Measurements from ENCODE around the gene ARIH1. TPM values are rescaled to one million over a fixed set of nuclear protein-coding genes. Genes with fewer than 3 reads are reported as not detected.

ARIH1 gene
- total and polyA plus RNA-seq, 2 donors (not counting 3 experiments of a cell fraction or from before 2014, with no cell fraction given): 25.1 to 144 TPM

- peaks cover 13% of the 10 kb centered on the region for H4K20me1 ChIP-seq (replicated peaks; ENCODE audit: control insufficient read depth, extremely low read depth, insufficient read depth, low read length)
- TF ChIP-seq GATA2 (IDR thresholded peaks at IDR 0.05; ENCODE audit: insufficient read depth, insufficient read length, low read depth, low read length) (no peak), POLR2A (IDR thresholded peaks at IDR 0.05; ENCODE audit: low read depth, low read length) (no peak), EZH2 (IDR thresholded peaks at IDR 0.05; ENCODE audit: borderline replicate concordance, low read depth, low read length, severe bottlenecking) (no peak), CTCF (IDR thresholded peaks at IDR 0.05; ENCODE audit: extremely low read depth in 1 of 2, insufficient read depth in 1 of 2, low read depth in 1 of 2, low read length in 2 of 2) (no peak), FOS (IDR thresholded peaks at IDR 0.05; ENCODE audit: borderline replicate concordance, insufficient read depth, low read length) (no peak), POLR2AphosphoS5 (IDR thresholded peaks at IDR 0.05; ENCODE audit: insufficient read depth, low read depth, low read length) (no peak), MYC (IDR thresholded peaks at IDR 0.05; ENCODE audit: low read depth, low read length) (no peak), MAX (IDR thresholded peaks at IDR 0.05; ENCODE audit: insufficient read depth, insufficient read length) (no peak), JUN (IDR thresholded peaks at IDR 0.05; ENCODE audit: borderline replicate concordance, insufficient read depth, insufficient read length, low read depth) (no peak)
- no TSS peak for BruUV-seq (replicated peaks)
These were observed 29.0 kb downstream of the ARIH1 start for GRCh38 chr15:72503147-72503546.

More at GRCh38 chr15:72503147-72503546, 29.0 kb downstream of the ARIH1 start:
- Histone ChIP-seq H3K9me3 (replicated peaks; ENCODE audit: control insufficient read depth, insufficient read depth, low read length) (no peaks in the 10 kb centered on the region), H3K36me3 (ENCODE audit: control insufficient read depth in 2 of 2, extremely low read depth in 1 of 2, insufficient read depth in 2 of 2, low read length in 2 of 2) (peaks cover 0 to 3% of the 10 kb centered on the region in 2 experiments), H3K4me2 (ENCODE audit: insufficient read depth, low read length) (no peak overlapping the region), H3K4me1 (ENCODE audit: control insufficient read depth, extremely low read depth, insufficient read depth, low read length) (no peaks in the 10 kb centered on the region), H3K27me3 (ENCODE audit: control insufficient read depth in 2 of 2, insufficient read depth in 2 of 2, low read length in 2 of 2) (no peaks in the 10 kb centered on the region), H3K9ac (replicated peaks; ENCODE audit: extremely low read depth, insufficient read depth, low read length) (no peak overlapping the region), H2AFZ (ENCODE audit: low read depth, low read length) (no peak overlapping the region), H3K4me3 (replicated peaks in 1 of 3; ENCODE audit: insufficient read depth in 1 of 3, low read depth in 1 of 3, low read length in 3 of 3) (no peak overlapping the region), H3K27ac (ENCODE audit: insufficient read depth, low read depth, low read length) (no peak overlapping the region), H3K79me2 (ENCODE audit: control insufficient read depth, insufficient read depth, low read length) (peaks cover 95% of the 10 kb centered on the region), H3K9me1 (replicated peaks; ENCODE audit: control insufficient read depth, extremely low read depth, insufficient read depth, low read length) (no peaks in the 10 kb centered on the region)
- no peak for DNase-seq (ENCODE audit: low read depth, low spot score)
- no peak for FAIRE-seq
- dilution Hi-C loops (cut with MboI; ENCODE audit: extremely low pct_ligation_motif_present, low sequenced_read_pairs): no loop called here
- CTCF ChIA-PET: interaction anchor here (0.5 kb wide), 1 partner anchor 18 kb away, joined by 4 read pairs; no protein-coding TSS in a partner anchor
- POLR2A ChIA-PET: no interaction called here
- intact Hi-C loops (cut with micrococcal nuclease): no loop called here

Data from endothelial cell of umbilical vein (primary cell).